ENCODE data around the gene DNMT3A. TPM values are rescaled to one million over a fixed set of nuclear protein-coding genes. Genes with fewer than 3 reads are reported as not detected.
A peak's percentile ranks its signal among the peaks of the same experiment; 100 is the strongest.

DNMT3A gene
- total RNA-seq, 4 donors from 2014 or later = 11.3 to 29.5 (median 16.9) TPM

GRCh38 chr2:25229279-25230197 lies 112.2 kb downstream of the DNMT3A start:
- intact Hi-C loops (cut with DNase I) = no loop called here
- no peak overlapping the region for H3K4me3 ChIP-seq
- H3K27ac ChIP-seq (replicated peaks in 1 of 4) = peak overlapping the region; percentile 57 to 77 (median 70)
- H3K36me3 ChIP-seq = peaks cover 10 to 36% (median 29%) of the 10 kb centered on the region in 4 donors
- peaks cover 21 to 32% (median 28%) of the 10 kb centered on the region in 4 donors for H3K4me1 ChIP-seq
- TF ChIP-seq EP300 (IDR thresholded peaks at IDR 0.05) = no peak
- no peak for TF ChIP-seq POLR2A (IDR thresholded peaks at IDR 0.05; ENCODE audit: low read depth)
- TF ChIP-seq CTCF (IDR thresholded peaks at IDR 0.05) = no peak
- TF ChIP-seq POLR2AphosphoS5 (IDR thresholded peaks at IDR 0.05) = no peak
- 61% methylated on average over 6 of the region's 15 CpGs for WGBS
- H3K27me3 ChIP-seq = no peaks in the 10 kb centered on the region
- DNase-seq (ENCODE audit: extremely low spot score) = no peak
- no peaks in the 10 kb centered on the region for H3K9me3 ChIP-seq

- DNase-seq (ENCODE audit: extremely low spot score) = no peak
- Histone ChIP-seq H3K27me3 (no peaks in the 10 kb centered on the region), H3K4me1 (peaks cover 21 to 32% (median 28%) of the 10 kb centered on the region in 4 donors), H3K4me3 (no peak overlapping the region), H3K9me3 (no peaks in the 10 kb centered on the region), H3K27ac (replicated peaks in 1 of 4) (peak overlapping the region; percentile 57 to 77 (median 70)), H3K36me3 (peaks cover 3 to 29% (median 23%) of the 10 kb centered on the region in 4 donors)
- TF ChIP-seq POLR2A (IDR thresholded peaks at IDR 0.05; ENCODE audit: low read depth) = no peak
- no peak for TF ChIP-seq EP300 (IDR thresholded peaks at IDR 0.05)
- TF ChIP-seq CTCF (IDR thresholded peaks at IDR 0.05) = peak; percentile 60 to 80 (median 66)
- TF ChIP-seq POLR2AphosphoS5 (IDR thresholded peaks at IDR 0.05) = peak in 1 of 2 donors; percentile 36
- 18% methylated on average over 7 of the region's 9 CpGs for WGBS
- intact Hi-C loops (cut with DNase I) = no loop called here
These were observed 112.9 kb downstream of the DNMT3A start for GRCh38 chr2:25228848-25229278.

GRCh38 chr2:25227576-25227975 lies 114.1 kb downstream of the DNMT3A start:
- Histone ChIP-seq H3K27ac (replicated peaks in 1 of 4) (no peak overlapping the region), H3K36me3 (peaks cover 0 to 16% (median 11%) of the 10 kb centered on the region in 4 donors), H3K9me3 (no peaks in the 10 kb centered on the region), H3K27me3 (no peaks in the 10 kb centered on the region), H3K4me1 (peaks cover 21 to 32% (median 28%) of the 10 kb centered on the region in 4 donors), H3K4me3 (no peak overlapping the region)
- intact Hi-C loops (cut with DNase I) = no loop called here
- WGBS = 80% methylated on average over 7 of the region's 7 CpGs
- DNase-seq (ENCODE audit: extremely low spot score) = no peak
- no peak for TF ChIP-seq POLR2AphosphoS5 (IDR thresholded peaks at IDR 0.05)
- TF ChIP-seq EP300 (IDR thresholded peaks at IDR 0.05) = no peak
- TF ChIP-seq CTCF (IDR thresholded peaks at IDR 0.05) = no peak
- no peak for TF ChIP-seq POLR2A (IDR thresholded peaks at IDR 0.05; ENCODE audit: low read depth)

GRCh38 chr2:25226827-25227226 lies 114.9 kb downstream of the DNMT3A start:
- no peak for DNase-seq (ENCODE audit: extremely low spot score)
- Histone ChIP-seq H3K27ac (replicated peaks in 1 of 4) (no peak overlapping the region), H3K36me3 (peaks cover 0 to 9% (median 4%) of the 10 kb centered on the region in 4 donors), H3K9me3 (no peaks in the 10 kb centered on the region), H3K27me3 (no peaks in the 10 kb centered on the region), H3K4me1 (peaks cover 21 to 32% (median 28%) of the 10 kb centered on the region in 4 donors), H3K4me3 (no peak overlapping the region)
- WGBS = 97% methylated on average over 3 of the region's 4 CpGs
- intact Hi-C loops (cut with DNase I) = no loop called here
- TF ChIP-seq POLR2A (IDR thresholded peaks at IDR 0.05; ENCODE audit: low read depth) = no peak
- no peak for TF ChIP-seq CTCF (IDR thresholded peaks at IDR 0.05)
- TF ChIP-seq POLR2AphosphoS5 (IDR thresholded peaks at IDR 0.05) = no peak
- no peak for TF ChIP-seq EP300 (IDR thresholded peaks at IDR 0.05)
